MCF 10A (cell line): ENCODE measurements around the gene ZNF410. TPM values are rescaled to one million over a fixed set of nuclear protein-coding genes. Genes with fewer than 3 reads are reported as not detected.
"Not testable (repeated sequence)": the region's sequence is repeated elsewhere in the genome, so short reads cannot be mapped to it uniquely, and the experiment has no call there.

ENCODE experiments used
- BruUV-seq: library from RNA; stranded (reverse); fragments of 400-500 nt; replicated peaks from 2 replicates; lab custom pipeline; 2021; lab: Mats Ljungman, UMichigan
- CTCF ChIA-PET: fragments of 300-600 bp; sonication (Branson Sonifier 250); formaldehyde crosslinking; extraction: SDS; loops from one replicate; lab custom pipeline; 2021; ENCODE audit warnings: antibody characterized with exemption, inconsistent platforms; lab: Yijun Ruan, JAX
- POLR2A ChIA-PET: fragments of 300-600, 350-650 bp; sonication (Branson Sonifier 250); formaldehyde crosslinking; extraction: SDS; loops from one replicate; lab custom pipeline; 2020; ENCODE audit warnings: antibody characterized with exemption, inconsistent platforms; lab: Yijun Ruan, JAX
- DNase-seq: peaks from one replicate; pipeline ENCODE4 v3.0.0-alpha.2; 2018; ENCODE audit not compliant: unreplicated experiment
- H3K27ac Mint-ChIP-seq: one replicate; pipeline ENCODE4 v1.8.0; 2022; ENCODE audit warnings: mild to moderate bottlenecking, low read depth, mixed read lengths; ENCODE audit not compliant: unreplicated experiment
- H3K27me3 Mint-ChIP-seq: one replicate; pipeline ENCODE4 v1.8.0; 2022; ENCODE audit warnings: mixed read lengths; ENCODE audit not compliant: insufficient read depth, unreplicated experiment
- H3K36me3 Mint-ChIP-seq: one replicate; pipeline ENCODE4 v1.8.0; 2022; ENCODE audit warnings: mild to moderate bottlenecking, moderate library complexity, mixed read lengths; ENCODE audit not compliant: insufficient read depth, unreplicated experiment
- H3K4me1 Mint-ChIP-seq: one replicate; pipeline ENCODE4 v1.8.0; 2022; ENCODE audit warnings: mixed read lengths; ENCODE audit not compliant: insufficient read depth, unreplicated experiment
- H3K4me3 Mint-ChIP-seq: one replicate; pipeline ENCODE4 v1.8.0; 2022; ENCODE audit warnings: mild to moderate bottlenecking, moderate library complexity, mixed read lengths; ENCODE audit not compliant: unreplicated experiment
- H3K9me3 Mint-ChIP-seq: one replicate; pipeline ENCODE4 v1.8.0; 2022; ENCODE audit warnings: mixed read lengths; ENCODE audit not compliant: unreplicated experiment
- CTCF ChIP-seq: fragments of 200-600 bp; IDR thresholded peaks from one replicate; pipeline ENCODE4 v1.8.0; 2022; ENCODE audit warnings: antibody characterized with exemption, mild to moderate bottlenecking; ENCODE audit not compliant: unreplicated experiment
- intact Hi-C: fragments of 100-400 bp; cut with micrococcal nuclease; formaldehyde crosslinking; loops from 2 replicates; pipeline ENCODE4 v1.14.1; 2022
- total RNA-seq: library from RNA; stranded (reverse); gene quantifications from 2 replicates; pipeline ENCODE4 v1.2.3, GENCODE V29; 2022

ZNF410 gene
- total RNA-seq, 1 experiment from 2014 or later, result 76.0 TPM

- no peaks in the 10 kb centered on the region for H3K27me3 Mint-ChIP-seq
- H3K27ac Mint-ChIP-seq, result peak overlapping the region; percentile 93
- intact Hi-C loops, result loop anchor here (5.0 kb wide), 2 partner anchors 147 to 167 kb away; no protein-coding TSS in a partner anchor
Measured at GRCh38 chr14:73889376-73889775, 2.7 kb downstream of the ZNF410 start.

GRCh38 chr14:73894180-73894687, 7.6 kb downstream of the ZNF410 start:
- POLR2A ChIA-PET, result interaction anchor here (2.5 kb wide), 1 partner anchor 8 kb away, joined by 13 read pairs; the partner anchor contains the start of gene ZNF410
- H3K27ac Mint-ChIP-seq, DNase-seq, H3K9me3 Mint-ChIP-seq, BruUV-seq, intact Hi-C loops, H3K27me3 Mint-ChIP-seq, CTCF ChIA-PET, H3K4me3 Mint-ChIP-seq: not testable (repeated sequence)
- H3K36me3 Mint-ChIP-seq, result peaks cover 85% of the 10 kb centered on the region
- H3K4me1 Mint-ChIP-seq, result peaks cover 13% of the 10 kb centered on the region

More at GRCh38 chr14:73889376-73889775, 2.7 kb downstream of the ZNF410 start:
- H3K9me3 Mint-ChIP-seq, result no peaks in the 10 kb centered on the region
- POLR2A ChIA-PET, result interaction anchor here (0.9 to 6.0 kb wide), 4 partner anchors 37 to 135 kb away, joined by 3 to 95 read pairs (median 38); partner anchors contain the start of gene PTGR2
- no TSS peak for BruUV-seq
- peaks cover 48% of the 10 kb centered on the region for H3K36me3 Mint-ChIP-seq
- DNase-seq, result no peak
- TF ChIP-seq CTCF, result no peak
- CTCF ChIA-PET, result interaction anchor here (0.9 to 1.0 kb wide), 2 partner anchors 12 to 18 kb away, joined by 3 to 5 read pairs; no protein-coding TSS in a partner anchor
- peaks cover 35% of the 10 kb centered on the region for H3K4me1 Mint-ChIP-seq
- H3K4me3 Mint-ChIP-seq, result no peak overlapping the region

GRCh38 chr14:73895939-73896338, 9.3 kb downstream of the ZNF410 start:
- no peak for DNase-seq
- Mint-ChIP-seq H3K27ac (peak overlapping the region; percentile 32), H3K27me3 (no peaks in the 10 kb centered on the region), H3K4me1 (peaks cover 9% of the 10 kb centered on the region), H3K36me3 (peaks cover 90% of the 10 kb centered on the region), H3K9me3 (no peaks in the 10 kb centered on the region), H3K4me3 (no peak overlapping the region)
- ChIA-PET CTCF (interaction anchor here (0.7 kb wide), 1 partner anchor 167 kb away, joined by 3 read pairs; no protein-coding TSS in a partner anchor), POLR2A (interaction anchor here (0.6 to 2.5 kb wide), 6 partner anchors 9 to 814 kb away, joined by 3 to 13 read pairs (median 3); partner anchors contain the start of genes PTGR2 and ZNF410)
- BruUV-seq, result no TSS peak
- no peak for TF ChIP-seq CTCF
- intact Hi-C loops, result no loop called here

GRCh38 chr14:73896521-73896920, 9.9 kb downstream of the ZNF410 start:
- peaks cover 6% of the 10 kb centered on the region for H3K4me1 Mint-ChIP-seq
- DNase-seq, result peak; percentile 34
- intact Hi-C loops, result no loop called here
- peak overlapping the region; percentile 32 for H3K27ac Mint-ChIP-seq
- peaks cover 90% of the 10 kb centered on the region for H3K36me3 Mint-ChIP-seq
- TF ChIP-seq CTCF, result no peak
- no peak overlapping the region for H3K4me3 Mint-ChIP-seq
- no peaks in the 10 kb centered on the region for H3K9me3 Mint-ChIP-seq
- CTCF ChIA-PET, result no interaction called here
- no TSS peak for BruUV-seq
- POLR2A ChIA-PET, result interaction anchor here (1.3 to 2.5 kb wide), 2 partner anchors 10 to 141 kb away, joined by 3 to 13 read pairs; partner anchors contain the start of gene ZNF410
- no peaks in the 10 kb centered on the region for H3K27me3 Mint-ChIP-seq
